K562 (cell line): ENCODE results near the gene P4HTM. TPM values are rescaled to one million over a fixed set of nuclear protein-coding genes. Genes with fewer than 3 reads are reported as not detected.

Source experiments
- ATF3 ChIP-seq, 2 experiments: fragments of 450-650 bp in 1 of 2; sonication (generic) in 1 of 2; formaldehyde crosslinking in 1 of 2; IDR thresholded peaks in 1 of 2; conservative IDR thresholded peaks in 1 of 2; 2 replicates each; pipeline versions ENCODE4 v1.6.1 to v1.8.1; 2016 to 2023; ENCODE audit warnings: mild to moderate bottlenecking in 2 of 2, moderate library complexity in 2 of 2, inconsistent platforms in 1 of 2, missing genetic modification reagents in 1 of 2
- C11orf30 ChIP-seq: fragments of 450-650 bp; IDR thresholded peaks from 2 replicates; pipeline ENCODE4 v1.6.1; 2016; ENCODE audit warnings: low read depth, mild to moderate bottlenecking
- ESRRA ChIP-seq: fragments of 450-650 bp; IDR thresholded peaks from 2 replicates; pipeline ENCODE4 v1.6.1; 2014; ENCODE audit warnings: low read depth, mild to moderate bottlenecking, moderate library complexity, borderline replicate concordance
- ESRRB ChIP-seq: fragments of 250-450 bp; sonication (Bioruptor Pico); IDR thresholded peaks from 2 replicates; pipeline ENCODE4 v1.5.0; 2020; ENCODE audit warnings: mild to moderate bottlenecking, moderate library complexity, borderline replicate concordance
- GABPB1 ChIP-seq: sonication (generic); formaldehyde crosslinking; IDR thresholded peaks from 2 replicates; pipeline ENCODE4 v1.8.0; 2022; ENCODE audit warnings: mild to moderate bottlenecking, missing genetic modification reagents
- KAT2B ChIP-seq: IDR thresholded peaks from one replicate; pipeline ENCODE4 v1.6.1; 2012; ENCODE audit warnings: low read depth, mild to moderate bottlenecking, control low read depth, inconsistent platforms, low read length, moderate library complexity
- KDM5B ChIP-seq: fragments of 200-600 bp; sonication (generic); IDR thresholded peaks from 2 replicates; pipeline ENCODE4 v1.6.1; 2012; ENCODE audit warnings: low read depth, mild to moderate bottlenecking, moderate library complexity, low read length, control low read depth, inconsistent platforms; ENCODE audit not compliant: insufficient replicate concordance
- MBD2 ChIP-seq: sonication (generic); IDR thresholded peaks from 2 replicates; pipeline ENCODE4 v1.6.1; 2016; ENCODE audit warnings: low read depth, borderline replicate concordance
- MTF1 ChIP-seq: fragments of 250-450 bp; sonication (Bioruptor Pico); IDR thresholded peaks from 2 replicates; pipeline ENCODE4 v1.9.0; 2021; ENCODE audit warnings: moderate library complexity, mild to moderate bottlenecking, inconsistent platforms, borderline replicate concordance
- NCOA4 ChIP-seq: fragments of 450-650 bp; IDR thresholded peaks from 2 replicates; pipeline ENCODE4 v1.6.1; 2018; ENCODE audit warnings: mild to moderate bottlenecking; ENCODE audit not compliant: partially characterized antibody
- NKRF ChIP-seq: fragments of 450-650 bp; IDR thresholded peaks from 2 replicates; pipeline ENCODE4 v1.6.1; 2016; ENCODE audit warnings: borderline replicate concordance
- POLR2H ChIP-seq: IDR thresholded peaks from 2 replicates; pipeline ENCODE4 v1.6.1; 2016; ENCODE audit warnings: missing genetic modification characterization, low read depth, mild to moderate bottlenecking, control low read depth, missing compliant biosample characterization, moderate library complexity
- TEAD4 ChIP-seq, 2 experiments: sonication (generic) in 1 of 2; formaldehyde crosslinking in 1 of 2; IDR thresholded peaks; 2 replicates each; pipeline versions ENCODE4 v1.6.1 to v1.8.0; 2012 to 2022; ENCODE audit warnings: borderline replicate concordance in 1 of 2, inconsistent platforms in 1 of 2, low read length in 1 of 2, mild to moderate bottlenecking in 1 of 2, missing genetic modification reagents in 1 of 2
- ZNF143 ChIP-seq: sonication (generic); formaldehyde crosslinking; IDR thresholded peaks from 2 replicates; pipeline ENCODE4 v1.9.0; 2022; ENCODE audit warnings: mild to moderate bottlenecking, missing genetic modification reagents
- polyA plus RNA-seq, 8 experiments: library from polyadenylated mRNA; depleted of rRNA in 4 of 8; stranded (reverse) in 5 of 8; unstranded in 3 of 8; fragments of >200 nt; fragmentation: Nextera tagmentation in 2 of 8; fragmentation: Illumina TruSeq in 1 of 8; extraction: Ambion mirVana in 2 of 8; extraction: Trizol in 1 of 8; gene quantifications; 2 replicates each; pipeline versions ENCODE4 v1.2.1 to v1.2.3, GENCODE V29; 2011 to 2014; ENCODE audit warnings: inconsistent platforms in 1 of 8, missing spikeins in 1 of 8
- total RNA-seq, 7 experiments: library from RNA; depleted of rRNA in 6 of 7; stranded (reverse); fragments of >200 nt in 6 of 7; fragmentation: Illumina TruSeq in 2 of 7; extraction: Trizol in 2 of 7; gene quantifications; 2 replicates each; pipeline versions ENCODE4 v1.2.1 to v1.2.3, GENCODE V29; 2011 to 2021; ENCODE audit warnings: low replicate concordance in 1 of 7
- TF ChIP-seq, protein P1 (sequence below): fragments of 250-450 bp; sonication (Bioruptor Pico); IDR thresholded peaks from 2 replicates; pipeline ENCODE4 v1.4.0; 2020; ENCODE audit warnings: mild to moderate bottlenecking, moderate library complexity
- TF ChIP-seq, protein P2 (sequence below): sonication (generic); formaldehyde crosslinking; IDR thresholded peaks from 2 replicates; pipeline ENCODE4 v1.8.0; 2022; ENCODE audit warnings: mild to moderate bottlenecking, low read depth, missing genetic modification reagents
- TF ChIP-seq, protein P3 (sequence below): sonication (generic); formaldehyde crosslinking; IDR thresholded peaks from 2 replicates; pipeline ENCODE4 v1.8.0; 2022; ENCODE audit warnings: mild to moderate bottlenecking, missing genetic modification reagents

The P4HTM gene
- total and polyA plus RNA-seq, 9 of the 15 experiments (the other 6 are each of a cell fraction or from before 2014, with no cell fraction given): 0.09 to 0.66 (median 0.25) TPM; not detected in 2

GRCh38 chr3:49028673-49029562 is 38.9 kb downstream of the P4HTM start, which contains the start of gene IMPDH2 (continued):
- TF ChIP-seq, protein P1, sequence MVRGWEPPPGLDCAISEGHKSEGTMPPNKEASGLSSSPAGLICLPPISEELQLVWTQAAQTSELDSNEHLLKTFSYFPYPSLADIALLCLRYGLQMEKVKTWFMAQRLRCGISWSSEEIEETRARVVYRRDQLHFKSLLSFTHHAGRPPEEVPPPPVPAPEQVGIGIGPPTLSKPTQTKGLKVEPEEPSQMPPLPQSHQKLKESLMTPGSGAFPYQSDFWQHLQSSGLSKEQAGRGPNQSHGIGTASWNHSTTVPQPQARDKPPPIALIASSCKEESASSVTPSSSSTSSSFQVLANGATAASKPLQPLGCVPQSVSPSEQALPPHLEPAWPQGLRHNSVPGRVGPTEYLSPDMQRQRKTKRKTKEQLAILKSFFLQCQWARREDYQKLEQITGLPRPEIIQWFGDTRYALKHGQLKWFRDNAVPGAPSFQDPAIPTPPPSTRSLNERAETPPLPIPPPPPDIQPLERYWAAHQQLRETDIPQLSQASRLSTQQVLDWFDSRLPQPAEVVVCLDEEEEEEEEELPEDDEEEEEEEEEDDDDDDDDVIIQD (CRISPR knock-in tag): no peak
- TF ChIP-seq NCOA4 (no peak), KAT2B (no peak), POLR2H (tag) (peak; percentile 93), KDM5B (peak; percentile 99), NKRF (peak; percentile 84), MTF1 (CRISPR knock-in tag) (no peak), MBD2 (peak; percentile 72; the same call in 1 of the 2 replicates), ESRRB (0 out of 2 replicates have a peak, but pooled peaks have one; percentile 24), ESRRA (peak; percentile 70; the same call in 1 of the 2 replicates), C11orf30 (peak; percentile 75), TEAD4 (IDR thresholded peaks at IDR 0.05; ENCODE audit: low read length) (0 out of 2 replicates have a peak, but pooled peaks have one; percentile 7), TEAD4 (CRISPR knock-in tag; IDR thresholded peaks at IDR 0.05; ENCODE audit: borderline replicate concordance) (no peak), ZNF143 (CRISPR knock-in tag) (no peak), GABPB1 (CRISPR knock-in tag) (peak; percentile 72), ATF3 (IDR thresholded peaks at IDR 0.05) (peak; percentile 91), ATF3 (CRISPR knock-in tag; conservative IDR thresholded peaks at IDR 0.05) (0 out of 2 replicates have a peak, but pooled peaks have one; percentile 25)
- TF ChIP-seq, protein P2, sequence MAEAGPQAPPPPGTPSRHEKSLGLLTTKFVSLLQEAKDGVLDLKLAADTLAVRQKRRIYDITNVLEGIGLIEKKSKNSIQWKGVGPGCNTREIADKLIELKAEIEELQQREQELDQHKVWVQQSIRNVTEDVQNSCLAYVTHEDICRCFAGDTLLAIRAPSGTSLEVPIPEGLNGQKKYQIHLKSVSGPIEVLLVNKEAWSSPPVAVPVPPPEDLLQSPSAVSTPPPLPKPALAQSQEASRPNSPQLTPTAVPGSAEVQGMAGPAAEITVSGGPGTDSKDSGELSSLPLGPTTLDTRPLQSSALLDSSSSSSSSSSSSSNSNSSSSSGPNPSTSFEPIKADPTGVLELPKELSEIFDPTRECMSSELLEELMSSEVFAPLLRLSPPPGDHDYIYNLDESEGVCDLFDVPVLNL: 0 out of 2 replicates have a peak, but pooled peaks have one; percentile 64
- TF ChIP-seq, protein P3, sequence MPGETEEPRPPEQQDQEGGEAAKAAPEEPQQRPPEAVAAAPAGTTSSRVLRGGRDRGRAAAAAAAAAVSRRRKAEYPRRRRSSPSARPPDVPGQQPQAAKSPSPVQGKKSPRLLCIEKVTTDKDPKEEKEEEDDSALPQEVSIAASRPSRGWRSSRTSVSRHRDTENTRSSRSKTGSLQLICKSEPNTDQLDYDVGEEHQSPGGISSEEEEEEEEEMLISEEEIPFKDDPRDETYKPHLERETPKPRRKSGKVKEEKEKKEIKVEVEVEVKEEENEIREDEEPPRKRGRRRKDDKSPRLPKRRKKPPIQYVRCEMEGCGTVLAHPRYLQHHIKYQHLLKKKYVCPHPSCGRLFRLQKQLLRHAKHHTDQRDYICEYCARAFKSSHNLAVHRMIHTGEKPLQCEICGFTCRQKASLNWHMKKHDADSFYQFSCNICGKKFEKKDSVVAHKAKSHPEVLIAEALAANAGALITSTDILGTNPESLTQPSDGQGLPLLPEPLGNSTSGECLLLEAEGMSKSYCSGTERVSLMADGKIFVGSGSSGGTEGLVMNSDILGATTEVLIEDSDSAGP (CRISPR knock-in tag): 0 out of 2 replicates have a peak, but pooled peaks have one; percentile 37
